ENCODE data around the gene TTC9C. TPM values are rescaled to one million over a fixed set of nuclear protein-coding genes. Genes with fewer than 3 reads are reported as not detected.

The TTC9C gene
- total RNA-seq, 6 experiments from 2014 or later = 8.5 to 13.3 (median 10.6) TPM

GRCh38 chr11:62724171-62724570 lies 4.1 kb upstream of the TTC9C start:
- intact Hi-C loops (cut with DNase I) = no loop called here
- H3K27ac ChIP-seq = no peak overlapping the region
- WGBS (ENCODE audit: insufficient coverage, low coverage, low lambda C conversion rate, missing lambda C conversion rate) = 65% methylated on average over 8 of the region's 8 CpGs
- ATAC-seq (no peak), DNase-seq (no peak)
- no peaks in the 10 kb centered on the region for H3K27me3 ChIP-seq
- TF ChIP-seq CTCF (IDR thresholded peaks at IDR 0.05) (no peak), POLR2A (IDR thresholded peaks at IDR 0.05) (no peak)
- H3K4me1 ChIP-seq = peaks cover 0 to 14% (median 5%) of the 10 kb centered on the region in 4 donors
- peak overlapping the region in 1 of 3 donors; percentile 84 for H3K4me3 ChIP-seq
- H3K9me3 ChIP-seq = no peaks in the 10 kb centered on the region
- H3K36me3 ChIP-seq = peaks cover 12 to 50% (median 40%) of the 10 kb centered on the region in 4 donors

- H3K9me3 ChIP-seq = no peaks in the 10 kb centered on the region
- DNase-seq = no peak
- H3K36me3 ChIP-seq = peaks cover 12 to 36% (median 27%) of the 10 kb centered on the region in 4 donors
- intact Hi-C loops (cut with DNase I) = no loop called here
- no peaks in the 10 kb centered on the region for H3K27me3 ChIP-seq
- TF ChIP-seq CTCF (IDR thresholded peaks at IDR 0.05) (no peak), POLR2A (IDR thresholded peaks at IDR 0.05) (no peak)
- peak overlapping the region in 2 of 3 donors; percentile 28 to 90 for H3K27ac ChIP-seq
- peak overlapping the region; percentile 83 to 93 (median 84) for H3K4me3 ChIP-seq
- ATAC-seq = no peak
- H3K4me1 ChIP-seq = peaks cover 0 to 28% (median 14%) of the 10 kb centered on the region in 4 donors
- under 1% methylated on average over 7 of the region's 7 CpGs for WGBS (ENCODE audit: insufficient coverage, low coverage, low lambda C conversion rate, missing lambda C conversion rate)
These were observed 2.6 kb upstream of the TTC9C start for GRCh38 chr11:62725646-62726045.

GRCh38 chr11:62726156-62726914 lies 2.0 kb upstream of the TTC9C start:
- Histone ChIP-seq H3K4me1 (peaks cover 0 to 31% (median 14%) of the 10 kb centered on the region in 4 donors), H3K27ac (peak overlapping the region; percentile 79 to 90 (median 88)), H3K4me3 (peak overlapping the region; percentile 83 to 93 (median 84)), H3K9me3 (no peaks in the 10 kb centered on the region), H3K27me3 (no peaks in the 10 kb centered on the region), H3K36me3 (peaks cover 12 to 33% (median 20%) of the 10 kb centered on the region in 4 donors)
- WGBS (ENCODE audit: insufficient coverage, low coverage, low lambda C conversion rate, missing lambda C conversion rate) = under 1% methylated on average over 26 of the region's 51 CpGs
- TF ChIP-seq POLR2A (IDR thresholded peaks at IDR 0.05) = no peak
- intact Hi-C loops (cut with DNase I) = no loop called here
- DNase-seq (peak; percentile 50 to 66 (median 56)), ATAC-seq (no peak)

GRCh38 chr11:62726915-62727164 lies 1.4 kb upstream of the TTC9C start:
- peaks cover 0 to 31% (median 14%) of the 10 kb centered on the region in 4 donors for H3K4me1 ChIP-seq
- no peak for DNase-seq
- no peaks in the 10 kb centered on the region for H3K9me3 ChIP-seq
- no peak for TF ChIP-seq CTCF (IDR thresholded peaks at IDR 0.05)
- no peak for TF ChIP-seq POLR2A (IDR thresholded peaks at IDR 0.05)
- intact Hi-C loops (cut with DNase I) = no loop called here
- H3K4me3 ChIP-seq = peak overlapping the region; percentile 83 to 93 (median 84)
- peak in 1 of 4 donors; percentile 2 for ATAC-seq
- H3K27me3 ChIP-seq = no peaks in the 10 kb centered on the region
- no CpG with 5 or more reads among the region's 37 CpGs for WGBS (ENCODE audit: insufficient coverage, low coverage, low lambda C conversion rate, missing lambda C conversion rate)
- peaks cover 12 to 28% (median 16%) of the 10 kb centered on the region in 4 donors for H3K36me3 ChIP-seq
- peak overlapping the region; percentile 79 to 90 (median 88) for H3K27ac ChIP-seq

GRCh38 chr11:62727165-62727871 lies 968 bp upstream of the TTC9C start, which contains the start of gene HNRNPUL2:
TSS of gene HNRNPUL2 (minus strand) at chr11:62727457. CDS start at chr11:62727156, 301 bp downstream.
- peak; percentile 93 for TF ChIP-seq POLR2A (IDR thresholded peaks at IDR 0.05)
- TF ChIP-seq CTCF (IDR thresholded peaks at IDR 0.05) = no peak
- Histone ChIP-seq H3K27ac (peak within 1 kb of the TSS; percentile 79 to 90 (median 88)), H3K9me3 (no peaks in the 10 kb centered on the region), H3K27me3 (no peaks in the 10 kb centered on the region), H3K4me1 (peaks cover 0 to 31% (median 14%) of the 10 kb centered on the region in 4 donors), H3K36me3 (peaks cover 7 to 23% (median 12%) of the 10 kb centered on the region in 4 donors), H3K4me3 (peak within 1 kb of the TSS; percentile 83 to 93 (median 84))
- DNase-seq (peak; percentile 99), ATAC-seq (peak; percentile 88 to 92 (median 89))
- WGBS (ENCODE audit: insufficient coverage, low coverage, low lambda C conversion rate, missing lambda C conversion rate) = 0% methylated on average over 47 of the region's 72 CpGs
- intact Hi-C loops (cut with DNase I) = no loop called here
